ENCODE data around the gene RTF2.

GRCh38 chr20:56520180-56520579 lies 51.8 kb downstream of the RTF2 start:
- TF ChIP-seq EZH2 (optimal IDR thresholded peaks at IDR 0.05; ENCODE audit: low read depth, low read length) (no peak), EZH2phosphoT487 (IDR thresholded peaks at IDR 0.05; ENCODE audit: low read length) (no peak)

Data from MM.1S (cell line).